ENCODE data around the gene IRX2.

The IRX2 gene

DNA sequence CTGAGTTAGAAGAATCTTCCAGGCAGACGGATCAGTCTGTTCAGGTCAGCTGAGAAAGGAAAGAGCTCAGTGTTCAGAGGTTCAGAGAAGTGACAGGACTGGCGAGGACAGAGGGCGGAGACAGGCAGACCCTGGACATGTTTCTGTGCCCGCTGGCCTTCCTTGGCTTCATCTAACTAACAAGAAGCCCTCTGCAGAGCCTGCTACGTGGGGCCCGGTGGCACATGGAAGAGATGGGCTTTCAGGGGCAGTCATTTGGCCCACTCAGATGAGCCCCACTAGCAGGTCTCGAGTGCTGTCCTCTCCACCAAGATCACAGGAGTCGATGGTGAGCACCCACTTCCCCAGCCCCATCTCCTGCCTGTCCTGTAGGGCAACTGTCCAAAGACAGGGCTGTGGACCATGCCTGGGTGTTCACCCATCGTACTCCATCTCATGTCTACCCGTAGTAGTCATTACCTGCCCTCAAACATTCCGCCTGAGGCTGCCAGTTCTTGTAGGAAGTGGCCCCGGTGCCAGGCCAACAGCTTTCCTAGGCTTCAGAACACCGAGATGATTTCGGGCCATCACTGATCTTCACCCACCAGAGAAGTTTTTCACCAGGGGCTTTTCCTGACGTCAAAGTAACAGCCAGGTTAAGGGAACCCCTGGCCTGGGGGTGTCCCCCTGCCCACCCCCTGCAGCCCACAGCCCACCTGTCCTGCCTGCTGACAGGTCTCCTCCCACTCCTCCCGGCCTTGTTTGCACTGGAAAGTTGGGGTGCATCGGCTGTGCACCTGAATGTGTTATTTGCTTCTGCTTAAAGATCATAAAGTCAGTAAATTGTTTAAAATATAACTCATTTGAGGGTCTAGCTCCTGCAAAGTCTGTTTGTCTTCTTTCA, 14.0 kb downstream of the IRX2 start:
- Histone ChIP-seq H3K36me3 (ENCODE audit: control insufficient read depth, insufficient read depth, low read length) (no peaks in the 10 kb centered on the region), H3K4me2 (ENCODE audit: low read length) (no peak overlapping the region), H3K79me2 (no peaks in the 10 kb centered on the region), H3K9ac (no peak overlapping the region), H3K27me3 (ENCODE audit: control insufficient read depth, insufficient read depth, low read length) (no peaks in the 10 kb centered on the region), H3K4me3 (ENCODE audit: low read depth, low read length) (no peak overlapping the region), H3K9me3 (ENCODE audit: control insufficient read depth, low read length) (no peaks in the 10 kb centered on the region), H3K27ac (no peak overlapping the region), H3K4me1 (no peaks in the 10 kb centered on the region), H2AFZ (no peak overlapping the region)
- TF ChIP-seq, protein P1, sequence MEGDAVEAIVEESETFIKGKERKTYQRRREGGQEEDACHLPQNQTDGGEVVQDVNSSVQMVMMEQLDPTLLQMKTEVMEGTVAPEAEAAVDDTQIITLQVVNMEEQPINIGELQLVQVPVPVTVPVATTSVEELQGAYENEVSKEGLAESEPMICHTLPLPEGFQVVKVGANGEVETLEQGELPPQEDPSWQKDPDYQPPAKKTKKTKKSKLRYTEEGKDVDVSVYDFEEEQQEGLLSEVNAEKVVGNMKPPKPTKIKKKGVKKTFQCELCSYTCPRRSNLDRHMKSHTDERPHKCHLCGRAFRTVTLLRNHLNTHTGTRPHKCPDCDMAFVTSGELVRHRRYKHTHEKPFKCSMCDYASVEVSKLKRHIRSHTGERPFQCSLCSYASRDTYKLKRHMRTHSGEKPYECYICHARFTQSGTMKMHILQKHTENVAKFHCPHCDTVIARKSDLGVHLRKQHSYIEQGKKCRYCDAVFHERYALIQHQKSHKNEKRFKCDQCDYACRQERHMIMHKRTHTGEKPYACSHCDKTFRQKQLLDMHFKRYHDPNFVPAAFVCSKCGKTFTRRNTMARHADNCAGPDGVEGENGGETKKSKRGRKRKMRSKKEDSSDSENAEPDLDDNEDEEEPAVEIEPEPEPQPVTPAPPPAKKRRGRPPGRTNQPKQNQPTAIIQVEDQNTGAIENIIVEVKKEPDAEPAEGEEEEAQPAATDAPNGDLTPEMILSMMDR (IDR thresholded peaks at IDR 0.05) = no peak

DNA sequence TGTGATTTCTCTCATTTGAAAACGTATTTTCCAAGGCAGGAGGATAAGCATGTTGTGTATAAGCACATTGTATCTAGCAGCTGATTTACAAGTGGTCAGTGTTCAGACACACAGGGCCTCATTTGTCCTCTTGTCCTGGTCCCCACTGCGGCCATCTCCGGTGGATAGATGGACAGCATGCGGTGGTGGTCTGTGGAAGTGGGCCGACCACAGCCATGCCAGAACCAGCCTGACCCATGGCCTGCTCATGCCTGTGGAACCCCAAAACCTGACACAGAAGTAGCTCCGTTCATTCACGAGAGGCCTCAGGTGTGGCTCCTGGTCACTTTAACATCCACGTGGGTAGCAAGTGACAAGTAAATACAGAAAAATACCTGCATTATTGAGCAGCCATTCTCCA, 14.6 kb downstream of the IRX2 start:
- H3K9me3 ChIP-seq (ENCODE audit: control insufficient read depth, low read length) = no peaks in the 10 kb centered on the region
- H3K27ac ChIP-seq = no peak overlapping the region
- no peaks in the 10 kb centered on the region for H3K27me3 ChIP-seq (ENCODE audit: control insufficient read depth, insufficient read depth, low read length)
- no peaks in the 10 kb centered on the region for H3K79me2 ChIP-seq
- H2AFZ ChIP-seq = no peak overlapping the region
- TF ChIP-seq, protein P1 (IDR thresholded peaks at IDR 0.05) = no peak
- H3K36me3 ChIP-seq (ENCODE audit: control insufficient read depth, insufficient read depth, low read length) = no peaks in the 10 kb centered on the region
- H3K4me1 ChIP-seq = no peaks in the 10 kb centered on the region
- no peak overlapping the region for H3K9ac ChIP-seq
- no peak overlapping the region for H3K4me3 ChIP-seq (ENCODE audit: low read depth, low read length)
- no peak overlapping the region for H3K4me2 ChIP-seq (ENCODE audit: low read length)

DNA sequence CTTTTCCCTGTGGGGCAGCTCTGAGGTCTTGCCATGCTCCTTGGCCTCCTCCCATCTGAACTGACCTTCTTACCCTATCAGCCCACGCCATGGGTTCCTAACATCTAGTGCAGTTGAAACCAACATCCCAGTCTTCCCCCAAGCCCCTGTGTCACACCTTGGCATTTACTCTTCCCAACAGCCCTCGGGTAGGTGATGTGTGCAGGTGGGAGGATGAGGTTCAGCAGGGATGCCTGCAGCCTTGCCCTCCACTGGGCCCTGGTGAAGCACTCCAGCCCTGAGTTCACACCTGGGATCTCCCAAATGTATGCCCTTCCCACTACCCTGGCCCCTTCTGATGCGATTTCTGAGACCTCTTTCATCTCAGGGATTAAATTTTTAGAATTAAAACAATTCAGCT, 15.5 kb downstream of the IRX2 start:
- no peaks in the 10 kb centered on the region for H3K9me3 ChIP-seq (ENCODE audit: control insufficient read depth, low read length)
- TF ChIP-seq, protein P1 (IDR thresholded peaks at IDR 0.05) = no peak
- H3K36me3 ChIP-seq (ENCODE audit: control insufficient read depth, insufficient read depth, low read length) = no peaks in the 10 kb centered on the region
- H3K27ac ChIP-seq = no peak overlapping the region
- no peak overlapping the region for H2AFZ ChIP-seq
- H3K9ac ChIP-seq = no peak overlapping the region
- no peak overlapping the region for H3K4me2 ChIP-seq (ENCODE audit: low read length)
- no peaks in the 10 kb centered on the region for H3K27me3 ChIP-seq (ENCODE audit: control insufficient read depth, insufficient read depth, low read length)
- no peak overlapping the region for H3K4me3 ChIP-seq (ENCODE audit: low read depth, low read length)
- H3K79me2 ChIP-seq = no peaks in the 10 kb centered on the region
- no peaks in the 10 kb centered on the region for H3K4me1 ChIP-seq

DNA sequence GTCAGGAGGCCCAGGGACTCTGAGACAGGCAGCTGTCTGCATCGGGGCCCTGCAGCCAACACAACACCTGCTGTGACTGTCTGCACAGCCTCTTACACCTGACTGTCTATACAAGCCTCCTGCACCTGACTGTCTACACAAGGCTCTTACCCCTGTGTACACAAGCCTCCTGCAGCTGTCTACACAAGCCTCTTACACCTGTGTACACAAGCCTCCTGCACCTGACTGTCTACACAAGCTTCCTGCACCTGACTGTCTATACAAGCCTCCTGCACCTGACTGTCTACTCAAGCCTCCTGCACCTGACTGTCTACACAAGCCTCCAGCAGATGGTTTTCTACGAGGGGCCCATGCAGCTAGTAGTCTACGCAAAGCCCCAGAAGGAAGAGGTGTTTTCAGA, 18.6 kb downstream of the IRX2 start:
- Histone ChIP-seq H3K4me3 (ENCODE audit: low read depth, low read length) (no peak overlapping the region), H3K27ac (no peak overlapping the region), H3K9ac (no peak overlapping the region), H3K36me3 (ENCODE audit: control insufficient read depth, insufficient read depth, low read length) (no peaks in the 10 kb centered on the region), H3K4me2 (ENCODE audit: low read length) (no peak overlapping the region), H3K9me3 (ENCODE audit: control insufficient read depth, low read length) (no peaks in the 10 kb centered on the region), H3K79me2 (no peaks in the 10 kb centered on the region), H2AFZ (no peak overlapping the region), H3K4me1 (no peaks in the 10 kb centered on the region), H3K27me3 (ENCODE audit: control insufficient read depth, insufficient read depth, low read length) (no peaks in the 10 kb centered on the region)
- TF ChIP-seq, protein P1 (IDR thresholded peaks at IDR 0.05) = no peak

DNA sequence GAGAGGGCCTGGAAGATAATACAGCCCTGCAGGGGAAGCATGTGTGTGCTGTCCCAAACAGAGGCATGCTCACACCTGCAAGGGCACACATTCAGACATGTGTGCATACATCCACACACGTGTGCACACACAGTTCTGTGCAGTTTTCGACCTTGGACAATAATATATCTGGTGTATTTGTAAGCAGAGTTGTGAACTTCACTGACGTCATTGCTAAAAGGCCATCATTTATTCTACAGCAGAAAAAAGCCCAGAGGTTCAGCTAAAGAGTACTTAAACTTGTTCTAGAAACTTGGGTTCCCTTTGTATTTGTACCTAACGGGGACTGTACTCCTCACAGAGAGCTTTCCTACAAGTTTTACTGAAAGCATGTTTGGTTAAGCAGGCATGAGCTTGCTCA, 19.5 kb downstream of the IRX2 start:
- Histone ChIP-seq H3K36me3 (ENCODE audit: control insufficient read depth, insufficient read depth, low read length) (no peaks in the 10 kb centered on the region), H3K4me3 (ENCODE audit: low read depth, low read length) (no peak overlapping the region), H3K4me1 (no peaks in the 10 kb centered on the region), H2AFZ (no peak overlapping the region), H3K79me2 (no peaks in the 10 kb centered on the region), H3K9ac (no peak overlapping the region), H3K27me3 (ENCODE audit: control insufficient read depth, insufficient read depth, low read length) (no peaks in the 10 kb centered on the region), H3K4me2 (ENCODE audit: low read length) (no peak overlapping the region), H3K27ac (no peak overlapping the region), H3K9me3 (ENCODE audit: control insufficient read depth, low read length) (no peaks in the 10 kb centered on the region)
- TF ChIP-seq, protein P1 (IDR thresholded peaks at IDR 0.05) = no peak

All from parathyroid adenoma (tissue), 2 donors.